WTC11 (cell line): Measurements from ENCODE around the gene FAM168B. TPM values are rescaled to one million over a fixed set of nuclear protein-coding genes. Genes with fewer than 3 reads are reported as not detected.

Experiments used
- ATAC-seq: fragments of 200-7000 bp; cut with Tn5 transposase; 2 replicates; pipeline ENCODE4 v1.10.0; 2021; ENCODE audit warnings: mild to moderate bottlenecking, moderate library complexity
- CTCF ChIA-PET: fragments of 300-600 bp; sonication (Branson Sonifier 250); formaldehyde crosslinking; loops from one replicate; lab custom pipeline; 2021; ENCODE audit warnings: antibody characterized with exemption; lab: Charles Lee
- POLR2A ChIA-PET: fragments of 350-600 bp; sonication (Branson Sonifier 250); formaldehyde crosslinking; loops from one replicate; lab custom pipeline; 2021; ENCODE audit warnings: antibody characterized with exemption; lab: Charles Lee
- DNase-seq: peaks from one replicate; pipeline ENCODE4 v3.0.0; 2021; ENCODE audit warnings: low spot score
- H3K27ac Mint-ChIP-seq: 2 replicates; pipeline ENCODE4 v1.8.0; 2021; ENCODE audit warnings: mixed read lengths
- H3K27me3 Mint-ChIP-seq: 2 replicates; pipeline ENCODE4 v1.8.0; 2021; ENCODE audit warnings: low read depth, mild to moderate bottlenecking, moderate library complexity, mixed read lengths
- H3K36me3 Mint-ChIP-seq: 2 replicates; pipeline ENCODE4 v1.8.0; 2021; ENCODE audit warnings: mixed read lengths
- H3K4me1 Mint-ChIP-seq: 2 replicates; pipeline ENCODE4 v1.8.0; 2022; ENCODE audit warnings: mixed read lengths
- H3K4me3 Mint-ChIP-seq: 2 replicates; pipeline ENCODE4 v1.8.0; 2021; ENCODE audit warnings: mild to moderate bottlenecking, moderate library complexity, mixed read lengths
- H3K9me3 Mint-ChIP-seq: 2 replicates; pipeline ENCODE4 v1.8.0; 2021; ENCODE audit warnings: mixed read lengths
- FOXJ3 ChIP-seq: sonication (generic); formaldehyde crosslinking; IDR thresholded peaks from 2 replicates; pipeline ENCODE4 v1.9.0; 2021; ENCODE audit warnings: missing genetic modification reagents, mild to moderate bottlenecking, borderline replicate concordance
- SMAD3 ChIP-seq: sonication (generic); formaldehyde crosslinking; IDR thresholded peaks from 2 replicates; pipeline ENCODE4 v1.8.0; 2022; ENCODE audit warnings: missing genetic modification reagents, mild to moderate bottlenecking, borderline replicate concordance
- SMAD4 ChIP-seq: sonication (generic); formaldehyde crosslinking; IDR thresholded peaks from 2 replicates; pipeline ENCODE4 v1.8.0; 2022; ENCODE audit warnings: mild to moderate bottlenecking, missing genetic modification reagents
- SOX15 ChIP-seq: fragments of 250-450 bp; sonication (Bioruptor Pico); IDR thresholded peaks from 2 replicates; pipeline ENCODE4 v1.9.0; 2021; ENCODE audit warnings: mild to moderate bottlenecking
- TCF7 ChIP-seq: sonication (generic); formaldehyde crosslinking; IDR thresholded peaks from 2 replicates; pipeline ENCODE4 v1.8.0; 2022; ENCODE audit warnings: mild to moderate bottlenecking, low read depth, missing genetic modification reagents, moderate library complexity
- TEAD1 ChIP-seq: sonication (generic); formaldehyde crosslinking; IDR thresholded peaks from 2 replicates; pipeline ENCODE4 v1.8.0; 2022; ENCODE audit warnings: mild to moderate bottlenecking, missing genetic modification reagents
- ZNF416 ChIP-seq: fragments of 250-450 bp; sonication (Bioruptor Pico); IDR thresholded peaks from 2 replicates; pipeline ENCODE4 v1.9.0; 2021; ENCODE audit warnings: mild to moderate bottlenecking, inconsistent platforms
- ZNF423 ChIP-seq: fragments of 250-450 bp; sonication (Bioruptor Pico); IDR thresholded peaks from 2 replicates; pipeline ENCODE4 v2.1.2; 2022; ENCODE audit warnings: mild to moderate bottlenecking, moderate library complexity
- total RNA-seq: library from RNA; stranded (reverse); gene quantifications from 3 replicates; pipeline ENCODE4 v1.2.3, GENCODE V29; 2021
- TF ChIP-seq, protein P1 (sequence below): sonication (generic); formaldehyde crosslinking; IDR thresholded peaks from 2 replicates; pipeline ENCODE4 v1.8.1; 2022; ENCODE audit warnings: mild to moderate bottlenecking, missing genetic modification reagents, moderate library complexity, borderline replicate concordance
- TF ChIP-seq, protein P2 (sequence below): fragments of 250-450 bp; sonication (Bioruptor Pico); conservative IDR thresholded peaks from 2 replicates; pipeline ENCODE4 v1.9.0; 2021; ENCODE audit warnings: mild to moderate bottlenecking
- TF ChIP-seq, protein P3 (sequence below): sonication (generic); formaldehyde crosslinking; IDR thresholded peaks from 2 replicates; pipeline ENCODE4 v1.8.0; 2022; ENCODE audit warnings: mild to moderate bottlenecking, missing genetic modification reagents
- TF ChIP-seq, protein P4 (sequence below): sonication (generic); formaldehyde crosslinking; IDR thresholded peaks from 2 replicates; pipeline ENCODE4 v1.8.0; 2023; ENCODE audit warnings: missing genetic modification reagents, mild to moderate bottlenecking, borderline replicate concordance
- TF ChIP-seq, protein P5 (sequence below): sonication (generic); formaldehyde crosslinking; IDR thresholded peaks from 2 replicates; pipeline ENCODE4 v1.8.1; 2022; ENCODE audit warnings: missing genetic modification reagents, borderline replicate concordance
- TF ChIP-seq, protein P6 (sequence below): sonication (generic); formaldehyde crosslinking; IDR thresholded peaks from 2 replicates; pipeline ENCODE4 v1.8.1; 2023; ENCODE audit warnings: mild to moderate bottlenecking, missing genetic modification reagents, borderline replicate concordance
- TF ChIP-seq, protein P7 (sequence below): sonication (generic); formaldehyde crosslinking; IDR thresholded peaks from 2 replicates; pipeline ENCODE4 v1.8.1; 2022; ENCODE audit warnings: low read depth, missing genetic modification reagents, borderline replicate concordance
- TF ChIP-seq, protein P8 (sequence below): sonication (generic); formaldehyde crosslinking; IDR thresholded peaks from 2 replicates; pipeline ENCODE4 v1.8.1; 2022; ENCODE audit warnings: mild to moderate bottlenecking, moderate library complexity, missing genetic modification reagents

FAM168B gene
- total RNA-seq, 1 experiment from 2014 or later: 63.9 TPM

DNA sequence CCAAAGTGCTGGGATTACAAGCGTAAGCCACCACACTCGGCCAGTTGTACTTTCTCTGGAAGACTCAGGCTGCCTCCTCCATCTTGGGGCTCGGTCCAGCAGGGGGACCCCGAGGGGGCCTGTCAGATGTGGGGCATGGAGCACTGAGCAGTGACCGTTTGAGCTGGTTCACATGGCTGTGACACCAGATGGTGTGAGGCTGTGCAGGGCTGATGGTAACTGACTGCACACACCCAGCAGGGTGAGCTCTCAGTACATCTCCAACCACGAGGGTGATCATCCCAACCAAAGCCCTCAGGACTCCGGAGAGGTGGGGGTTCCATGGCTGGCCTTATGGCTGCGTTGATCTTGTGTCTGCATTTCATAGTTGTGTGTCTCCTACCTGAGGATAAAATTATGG, 63.4 kb downstream of the FAM168B start (continued):
- TF ChIP-seq, protein P1, sequence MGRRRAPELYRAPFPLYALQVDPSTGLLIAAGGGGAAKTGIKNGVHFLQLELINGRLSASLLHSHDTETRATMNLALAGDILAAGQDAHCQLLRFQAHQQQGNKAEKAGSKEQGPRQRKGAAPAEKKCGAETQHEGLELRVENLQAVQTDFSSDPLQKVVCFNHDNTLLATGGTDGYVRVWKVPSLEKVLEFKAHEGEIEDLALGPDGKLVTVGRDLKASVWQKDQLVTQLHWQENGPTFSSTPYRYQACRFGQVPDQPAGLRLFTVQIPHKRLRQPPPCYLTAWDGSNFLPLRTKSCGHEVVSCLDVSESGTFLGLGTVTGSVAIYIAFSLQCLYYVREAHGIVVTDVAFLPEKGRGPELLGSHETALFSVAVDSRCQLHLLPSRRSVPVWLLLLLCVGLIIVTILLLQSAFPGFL (CRISPR knock-in tag): no peak
- TF ChIP-seq TCF7 (CRISPR knock-in tag) (no peak), FOXJ3 (no peak), ZNF416 (CRISPR knock-in tag) (no peak)
- TF ChIP-seq, protein P2, sequence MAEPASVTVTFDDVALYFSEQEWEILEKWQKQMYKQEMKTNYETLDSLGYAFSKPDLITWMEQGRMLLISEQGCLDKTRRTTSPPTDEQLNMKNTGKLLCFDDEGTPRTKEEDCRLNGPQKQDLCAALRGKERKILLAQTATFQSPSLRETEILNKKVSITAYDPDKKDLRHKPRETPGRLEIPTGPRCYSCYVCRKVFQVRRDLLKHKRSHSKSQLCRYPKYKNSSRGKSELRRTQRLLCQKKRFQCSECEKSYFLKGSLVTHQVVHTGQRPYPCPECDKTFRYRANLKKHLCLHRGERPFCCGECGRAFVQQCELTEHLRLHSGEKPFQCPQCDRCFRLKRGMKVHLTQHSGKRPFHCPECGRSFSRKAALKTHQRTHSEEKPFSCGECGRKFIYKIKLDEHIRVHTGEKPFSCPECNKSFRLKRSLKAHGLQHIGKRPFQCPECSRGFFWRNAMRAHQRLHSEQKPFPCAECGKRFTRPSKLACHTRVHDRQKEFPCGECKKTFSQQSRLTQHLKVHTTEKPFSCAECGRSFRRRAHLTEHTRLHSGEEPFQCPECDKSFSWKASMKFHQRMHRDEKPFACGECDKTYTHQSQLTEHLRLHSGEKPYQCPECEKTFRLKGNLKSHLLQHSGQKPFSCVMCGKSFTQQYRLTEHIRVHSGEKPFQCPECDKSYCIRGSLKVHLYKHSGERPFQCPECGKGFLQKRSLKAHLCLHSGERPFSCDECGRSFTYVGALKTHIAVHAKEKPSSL (CRISPR knock-in tag): no peak

DNA sequence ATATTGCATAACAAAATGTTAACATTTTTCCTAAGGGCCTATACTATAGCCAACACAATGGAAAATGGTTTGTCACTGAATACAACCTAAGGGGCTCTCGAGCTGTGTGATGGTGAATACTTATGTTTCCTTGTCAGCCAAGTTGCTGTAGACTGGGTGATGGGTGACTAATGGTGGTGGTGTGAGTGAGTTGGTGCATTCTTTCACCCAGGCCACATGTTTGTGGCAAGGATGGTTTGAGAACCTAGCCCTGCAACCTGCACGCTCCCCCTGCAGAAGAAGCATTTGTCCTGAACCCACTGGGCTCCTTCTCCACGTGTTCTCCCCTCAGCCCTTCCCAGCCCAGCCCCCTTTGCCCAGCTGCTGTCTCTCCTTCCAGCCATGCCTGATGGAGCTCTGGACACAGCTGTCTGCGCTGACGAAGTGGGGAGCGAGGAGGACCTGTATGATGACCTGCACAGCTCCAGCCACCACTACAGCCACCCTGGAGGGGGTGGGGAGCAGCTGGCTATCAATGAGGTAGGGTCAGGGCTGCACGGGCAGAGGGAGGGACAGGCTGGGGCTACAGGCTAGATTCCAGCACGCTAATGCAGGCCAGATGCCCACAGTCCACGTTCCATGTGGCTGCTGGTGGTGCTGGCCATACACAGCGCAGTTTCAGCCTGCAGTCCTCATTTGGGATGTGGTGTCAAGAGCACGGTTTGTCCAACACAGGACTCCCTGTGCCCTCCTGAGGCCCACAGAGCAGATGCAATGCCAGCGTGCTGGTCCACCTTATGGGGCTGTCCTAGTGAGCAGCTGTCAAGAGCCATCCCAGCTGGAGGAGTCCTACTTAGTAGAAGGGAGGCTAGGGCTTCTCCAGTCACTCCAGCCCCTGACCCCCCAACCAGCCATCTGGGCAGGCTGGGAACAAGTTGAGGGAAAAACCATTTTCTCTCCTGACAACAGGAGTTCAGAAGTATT, 65.4 kb downstream of the FAM168B start:
- no peak overlapping the region for H3K4me3 Mint-ChIP-seq
- TF ChIP-seq, protein P3, sequence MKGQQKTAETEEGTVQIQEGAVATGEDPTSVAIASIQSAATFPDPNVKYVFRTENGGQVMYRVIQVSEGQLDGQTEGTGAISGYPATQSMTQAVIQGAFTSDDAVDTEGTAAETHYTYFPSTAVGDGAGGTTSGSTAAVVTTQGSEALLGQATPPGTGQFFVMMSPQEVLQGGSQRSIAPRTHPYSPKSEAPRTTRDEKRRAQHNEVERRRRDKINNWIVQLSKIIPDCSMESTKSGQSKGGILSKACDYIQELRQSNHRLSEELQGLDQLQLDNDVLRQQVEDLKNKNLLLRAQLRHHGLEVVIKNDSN (CRISPR knock-in tag): no peak
- no peak for TF ChIP-seq SOX15 (CRISPR knock-in tag)
- TF ChIP-seq, protein P4, sequence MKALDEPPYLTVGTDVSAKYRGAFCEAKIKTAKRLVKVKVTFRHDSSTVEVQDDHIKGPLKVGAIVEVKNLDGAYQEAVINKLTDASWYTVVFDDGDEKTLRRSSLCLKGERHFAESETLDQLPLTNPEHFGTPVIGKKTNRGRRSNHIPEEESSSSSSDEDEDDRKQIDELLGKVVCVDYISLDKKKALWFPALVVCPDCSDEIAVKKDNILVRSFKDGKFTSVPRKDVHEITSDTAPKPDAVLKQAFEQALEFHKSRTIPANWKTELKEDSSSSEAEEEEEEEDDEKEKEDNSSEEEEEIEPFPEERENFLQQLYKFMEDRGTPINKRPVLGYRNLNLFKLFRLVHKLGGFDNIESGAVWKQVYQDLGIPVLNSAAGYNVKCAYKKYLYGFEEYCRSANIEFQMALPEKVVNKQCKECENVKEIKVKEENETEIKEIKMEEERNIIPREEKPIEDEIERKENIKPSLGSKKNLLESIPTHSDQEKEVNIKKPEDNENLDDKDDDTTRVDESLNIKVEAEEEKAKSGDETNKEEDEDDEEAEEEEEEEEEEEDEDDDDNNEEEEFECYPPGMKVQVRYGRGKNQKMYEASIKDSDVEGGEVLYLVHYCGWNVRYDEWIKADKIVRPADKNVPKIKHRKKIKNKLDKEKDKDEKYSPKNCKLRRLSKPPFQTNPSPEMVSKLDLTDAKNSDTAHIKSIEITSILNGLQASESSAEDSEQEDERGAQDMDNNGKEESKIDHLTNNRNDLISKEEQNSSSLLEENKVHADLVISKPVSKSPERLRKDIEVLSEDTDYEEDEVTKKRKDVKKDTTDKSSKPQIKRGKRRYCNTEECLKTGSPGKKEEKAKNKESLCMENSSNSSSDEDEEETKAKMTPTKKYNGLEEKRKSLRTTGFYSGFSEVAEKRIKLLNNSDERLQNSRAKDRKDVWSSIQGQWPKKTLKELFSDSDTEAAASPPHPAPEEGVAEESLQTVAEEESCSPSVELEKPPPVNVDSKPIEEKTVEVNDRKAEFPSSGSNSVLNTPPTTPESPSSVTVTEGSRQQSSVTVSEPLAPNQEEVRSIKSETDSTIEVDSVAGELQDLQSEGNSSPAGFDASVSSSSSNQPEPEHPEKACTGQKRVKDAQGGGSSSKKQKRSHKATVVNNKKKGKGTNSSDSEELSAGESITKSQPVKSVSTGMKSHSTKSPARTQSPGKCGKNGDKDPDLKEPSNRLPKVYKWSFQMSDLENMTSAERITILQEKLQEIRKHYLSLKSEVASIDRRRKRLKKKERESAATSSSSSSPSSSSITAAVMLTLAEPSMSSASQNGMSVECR (CRISPR knock-in tag): no peak
- TF ChIP-seq, protein P5, sequence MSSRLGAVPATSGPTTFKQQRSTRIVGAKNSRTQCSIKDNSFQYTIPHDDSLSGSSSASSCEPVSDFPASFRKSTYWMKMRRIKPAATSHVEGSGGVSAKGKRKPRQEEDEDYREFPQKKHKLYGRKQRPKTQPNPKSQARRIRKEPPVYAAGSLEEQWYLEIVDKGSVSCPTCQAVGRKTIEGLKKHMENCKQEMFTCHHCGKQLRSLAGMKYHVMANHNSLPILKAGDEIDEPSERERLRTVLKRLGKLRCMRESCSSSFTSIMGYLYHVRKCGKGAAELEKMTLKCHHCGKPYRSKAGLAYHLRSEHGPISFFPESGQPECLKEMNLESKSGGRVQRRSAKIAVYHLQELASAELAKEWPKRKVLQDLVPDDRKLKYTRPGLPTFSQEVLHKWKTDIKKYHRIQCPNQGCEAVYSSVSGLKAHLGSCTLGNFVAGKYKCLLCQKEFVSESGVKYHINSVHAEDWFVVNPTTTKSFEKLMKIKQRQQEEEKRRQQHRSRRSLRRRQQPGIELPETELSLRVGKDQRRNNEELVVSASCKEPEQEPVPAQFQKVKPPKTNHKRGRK (CRISPR knock-in tag): no peak
- no peak for TF ChIP-seq ZNF423 (CRISPR knock-in tag)
- no peak for TF ChIP-seq SMAD4 (CRISPR knock-in tag)
- TF ChIP-seq SMAD3 (CRISPR knock-in tag): no peak
- TF ChIP-seq, protein P6, sequence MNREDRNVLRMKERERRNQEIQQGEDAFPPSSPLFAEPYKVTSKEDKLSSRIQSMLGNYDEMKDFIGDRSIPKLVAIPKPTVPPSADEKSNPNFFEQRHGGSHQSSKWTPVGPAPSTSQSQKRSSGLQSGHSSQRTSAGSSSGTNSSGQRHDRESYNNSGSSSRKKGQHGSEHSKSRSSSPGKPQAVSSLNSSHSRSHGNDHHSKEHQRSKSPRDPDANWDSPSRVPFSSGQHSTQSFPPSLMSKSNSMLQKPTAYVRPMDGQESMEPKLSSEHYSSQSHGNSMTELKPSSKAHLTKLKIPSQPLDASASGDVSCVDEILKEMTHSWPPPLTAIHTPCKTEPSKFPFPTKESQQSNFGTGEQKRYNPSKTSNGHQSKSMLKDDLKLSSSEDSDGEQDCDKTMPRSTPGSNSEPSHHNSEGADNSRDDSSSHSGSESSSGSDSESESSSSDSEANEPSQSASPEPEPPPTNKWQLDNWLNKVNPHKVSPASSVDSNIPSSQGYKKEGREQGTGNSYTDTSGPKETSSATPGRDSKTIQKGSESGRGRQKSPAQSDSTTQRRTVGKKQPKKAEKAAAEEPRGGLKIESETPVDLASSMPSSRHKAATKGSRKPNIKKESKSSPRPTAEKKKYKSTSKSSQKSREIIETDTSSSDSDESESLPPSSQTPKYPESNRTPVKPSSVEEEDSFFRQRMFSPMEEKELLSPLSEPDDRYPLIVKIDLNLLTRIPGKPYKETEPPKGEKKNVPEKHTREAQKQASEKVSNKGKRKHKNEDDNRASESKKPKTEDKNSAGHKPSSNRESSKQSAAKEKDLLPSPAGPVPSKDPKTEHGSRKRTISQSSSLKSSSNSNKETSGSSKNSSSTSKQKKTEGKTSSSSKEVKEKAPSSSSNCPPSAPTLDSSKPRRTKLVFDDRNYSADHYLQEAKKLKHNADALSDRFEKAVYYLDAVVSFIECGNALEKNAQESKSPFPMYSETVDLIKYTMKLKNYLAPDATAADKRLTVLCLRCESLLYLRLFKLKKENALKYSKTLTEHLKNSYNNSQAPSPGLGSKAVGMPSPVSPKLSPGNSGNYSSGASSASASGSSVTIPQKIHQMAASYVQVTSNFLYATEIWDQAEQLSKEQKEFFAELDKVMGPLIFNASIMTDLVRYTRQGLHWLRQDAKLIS (CRISPR knock-in tag): no peak
- TF ChIP-seq, protein P7, sequence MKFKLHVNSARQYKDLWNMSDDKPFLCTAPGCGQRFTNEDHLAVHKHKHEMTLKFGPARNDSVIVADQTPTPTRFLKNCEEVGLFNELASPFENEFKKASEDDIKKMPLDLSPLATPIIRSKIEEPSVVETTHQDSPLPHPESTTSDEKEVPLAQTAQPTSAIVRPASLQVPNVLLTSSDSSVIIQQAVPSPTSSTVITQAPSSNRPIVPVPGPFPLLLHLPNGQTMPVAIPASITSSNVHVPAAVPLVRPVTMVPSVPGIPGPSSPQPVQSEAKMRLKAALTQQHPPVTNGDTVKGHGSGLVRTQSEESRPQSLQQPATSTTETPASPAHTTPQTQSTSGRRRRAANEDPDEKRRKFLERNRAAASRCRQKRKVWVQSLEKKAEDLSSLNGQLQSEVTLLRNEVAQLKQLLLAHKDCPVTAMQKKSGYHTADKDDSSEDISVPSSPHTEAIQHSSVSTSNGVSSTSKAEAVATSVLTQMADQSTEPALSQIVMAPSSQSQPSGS (CRISPR knock-in tag): no peak
- no peak for TF ChIP-seq TEAD1 (CRISPR knock-in tag)
- TF ChIP-seq, protein P8, sequence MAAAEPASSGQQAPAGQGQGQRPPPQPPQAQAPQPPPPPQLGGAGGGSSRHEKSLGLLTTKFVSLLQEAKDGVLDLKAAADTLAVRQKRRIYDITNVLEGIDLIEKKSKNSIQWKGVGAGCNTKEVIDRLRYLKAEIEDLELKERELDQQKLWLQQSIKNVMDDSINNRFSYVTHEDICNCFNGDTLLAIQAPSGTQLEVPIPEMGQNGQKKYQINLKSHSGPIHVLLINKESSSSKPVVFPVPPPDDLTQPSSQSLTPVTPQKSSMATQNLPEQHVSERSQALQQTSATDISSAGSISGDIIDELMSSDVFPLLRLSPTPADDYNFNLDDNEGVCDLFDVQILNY (CRISPR knock-in tag): no peak

More for the DNA sequence above, 65.4 kb downstream of the FAM168B start:
- ATAC-seq: no peak
- Mint-ChIP-seq H3K4me1 (no peaks in the 10 kb centered on the region), H3K27ac (no peak overlapping the region), H3K27me3 (peaks cover under 1% of the 10 kb centered on the region; the same call in 1 of the 2 replicates), H3K9me3 (peaks cover 10% of the 10 kb centered on the region), H3K36me3 (no peaks in the 10 kb centered on the region)
- ChIA-PET POLR2A (no interaction called here), CTCF (no interaction called here)
- no peak for DNase-seq
